GM10266 (cell line): ENCODE data around the gene NRXN3.

Source experiments
- DNase-seq: peaks from one replicate; pipeline ENCODE4 v3.0.0; 2012; ENCODE audit errors: extremely low spot score
- CTCF ChIP-seq: IDR thresholded peaks from 2 replicates; pipeline ENCODE4 v1.5.1; 2012; ENCODE audit warnings: mild to moderate bottlenecking, low read depth; ENCODE audit not compliant: control insufficient read depth, insufficient read depth; ENCODE audit errors: missing control alignments

NRXN3 gene

DNA sequence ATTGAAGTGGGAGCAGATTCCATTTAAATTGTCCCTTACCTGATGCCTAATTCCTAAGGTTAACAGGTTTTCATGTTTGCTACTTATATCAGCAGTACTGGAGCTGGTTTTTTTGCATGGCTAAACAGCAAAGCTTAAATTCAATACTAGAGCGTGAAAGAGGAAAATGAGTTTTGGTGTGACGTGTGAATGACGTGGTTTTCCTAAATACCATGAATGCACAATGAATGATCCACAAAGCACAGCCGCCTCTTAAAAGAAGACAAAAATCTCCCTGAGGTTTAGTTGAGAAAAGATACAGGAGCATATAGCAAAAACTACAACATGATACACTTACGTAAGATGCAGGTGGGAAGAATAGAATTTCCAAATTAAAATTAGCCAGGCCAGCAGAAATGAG is 1310.0 kb downstream of the NRXN3 start:
- no peak for TF ChIP-seq CTCF

GRCh38 chr14:79482825-79483224 is 1312.7 kb downstream of the NRXN3 start:
- no peak for DNase-seq
- no peak for TF ChIP-seq CTCF

More for the DNA sequence above, 1310.0 kb downstream of the NRXN3 start:
- no peak for DNase-seq

GRCh38 chr14:79483477-79484388 is 1313.6 kb downstream of the NRXN3 start:
- DNase-seq, result no peak
- TF ChIP-seq CTCF, result no peak

- TF ChIP-seq CTCF, result no peak
- no peak for DNase-seq
Observed at GRCh38 chr14:79487632-79488031, 1317.5 kb downstream of the NRXN3 start.

- DNase-seq, result no peak
- TF ChIP-seq CTCF, result no peak
Observed at GRCh38 chr14:79491161-79491560, 1321.0 kb downstream of the NRXN3 start.

DNA sequence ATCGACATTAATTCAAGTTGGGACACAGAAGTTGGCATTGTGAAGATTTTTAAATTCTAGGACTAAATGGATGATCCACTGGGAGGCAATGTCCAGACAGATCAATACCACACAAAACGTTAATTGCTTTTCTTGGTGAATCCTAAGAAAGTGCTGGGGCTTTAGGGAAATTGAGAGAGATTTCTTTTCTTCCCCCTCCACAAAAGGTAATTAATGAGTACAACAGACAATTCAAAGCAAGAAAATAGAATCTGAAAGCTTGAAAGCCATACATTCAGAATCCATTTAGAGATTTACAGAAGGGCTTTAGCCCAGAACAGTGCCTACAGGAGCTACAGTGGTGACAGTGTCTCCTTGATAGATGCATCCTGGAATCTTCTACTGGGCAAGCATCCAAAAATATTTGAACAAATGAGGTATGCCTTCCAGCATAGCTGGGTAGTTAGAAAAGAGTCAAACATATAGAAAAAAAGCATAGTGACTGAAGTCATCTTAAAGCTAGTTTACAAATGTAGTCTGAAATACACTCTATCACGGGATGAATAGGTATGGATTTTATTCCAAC is 1323.0 kb downstream of the NRXN3 start:
- no peak for TF ChIP-seq CTCF
- no peak for DNase-seq

- no peak for TF ChIP-seq CTCF
- no peak for DNase-seq
Observed at GRCh38 chr14:79496701-79497100, 1326.5 kb downstream of the NRXN3 start.
